H1 (cell line): ENCODE results near the gene PIAS3. TPM values are rescaled to one million over a fixed set of nuclear protein-coding genes. Genes with fewer than 3 reads are reported as not detected.

Experiments
- HDAC6 ChIP-seq: IDR thresholded peaks from one replicate; pipeline ENCODE4 v1.7.1; 2012; ENCODE audit warnings: low read depth, mild to moderate bottlenecking, inconsistent platforms, low read length, moderate library complexity
- JUND ChIP-seq: IDR thresholded peaks from 2 replicates; pipeline ENCODE4 v1.6.1; 2011; ENCODE audit warnings: mild to moderate bottlenecking, improper control_type of control experiment, low read length
- KDM1A ChIP-seq: fragments of 200-600, 300-600 bp; sonication (generic); IDR thresholded peaks from 2 replicates; pipeline ENCODE4 v1.7.1; 2016; ENCODE audit warnings: mild to moderate bottlenecking, low read length, borderline replicate concordance
- KDM5A ChIP-seq: fragments of 200-600 bp; IDR thresholded peaks from 2 replicates; pipeline ENCODE4 v1.7.1; 2012; ENCODE audit warnings: mild to moderate bottlenecking, low read length, inconsistent platforms, mixed read lengths
- NANOG ChIP-seq: IDR thresholded peaks from 2 replicates; pipeline ENCODE4 v1.6.1; 2011; ENCODE audit warnings: low read length, low read depth, mild to moderate bottlenecking, inconsistent platforms; ENCODE audit not compliant: insufficient read depth, poor library complexity, severe bottlenecking
- RBBP5 ChIP-seq: IDR thresholded peaks from 2 replicates; pipeline ENCODE4 v1.7.1; 2012; ENCODE audit warnings: low read depth, mild to moderate bottlenecking, inconsistent platforms, low read length, moderate library complexity, borderline replicate concordance
- SP4 ChIP-seq: IDR thresholded peaks from 2 replicates; pipeline ENCODE4 v1.6.1; 2012; ENCODE audit warnings: low read length, inconsistent platforms
- TCF12 ChIP-seq: IDR thresholded peaks from 2 replicates; pipeline ENCODE4 v1.6.1; 2011; ENCODE audit warnings: low read depth, mild to moderate bottlenecking, low read length
- polyA plus RNA-seq, 7 experiments: library from polyadenylated mRNA; depleted of rRNA in 3 of 7; stranded (reverse) in 5 of 7; unstranded in 2 of 7; fragments of >200 nt in 5 of 7; fragments of 200-250 nt in 2 of 7; gene quantifications; 1 replicate in 5 of 7; 2 replicates in 1 of 7; 4 replicates in 1 of 7; pipeline versions ENCODE4 v1.2.1 to v1.2.3, GENCODE V29; 2011 to 2013; ENCODE audit warnings: missing spikeins in 2 of 7, mixed read lengths in 2 of 7
- total RNA-seq: library from RNA; stranded (reverse); fragmentation: NEBNext Ultra II Directional; extraction: Animal tissue kit (Norgen Biotek cat#: 25700); gene quantifications from 2 replicates; pipeline ENCODE4 v1.2.1, GENCODE V29; 2021
- TF ChIP-seq, protein P1 (sequence below): fragments of 300-600 bp; sonication (generic); IDR thresholded peaks from 2 replicates; pipeline ENCODE4 v1.7.1; 2012; ENCODE audit warnings: low read length, moderate library complexity, mild to moderate bottlenecking, inconsistent platforms; ENCODE audit not compliant: insufficient replicate concordance
- TF ChIP-seq, protein P2 (sequence below): IDR thresholded peaks from 2 replicates; pipeline ENCODE4 v1.6.1; 2012; ENCODE audit warnings: inconsistent platforms

Gene PIAS3
- total and polyA plus RNA-seq, 2 of the 8 experiments (the other 6 are each of a cell fraction or from before 2014, with no cell fraction given) = 36.7 to 49.9 TPM

DNA sequence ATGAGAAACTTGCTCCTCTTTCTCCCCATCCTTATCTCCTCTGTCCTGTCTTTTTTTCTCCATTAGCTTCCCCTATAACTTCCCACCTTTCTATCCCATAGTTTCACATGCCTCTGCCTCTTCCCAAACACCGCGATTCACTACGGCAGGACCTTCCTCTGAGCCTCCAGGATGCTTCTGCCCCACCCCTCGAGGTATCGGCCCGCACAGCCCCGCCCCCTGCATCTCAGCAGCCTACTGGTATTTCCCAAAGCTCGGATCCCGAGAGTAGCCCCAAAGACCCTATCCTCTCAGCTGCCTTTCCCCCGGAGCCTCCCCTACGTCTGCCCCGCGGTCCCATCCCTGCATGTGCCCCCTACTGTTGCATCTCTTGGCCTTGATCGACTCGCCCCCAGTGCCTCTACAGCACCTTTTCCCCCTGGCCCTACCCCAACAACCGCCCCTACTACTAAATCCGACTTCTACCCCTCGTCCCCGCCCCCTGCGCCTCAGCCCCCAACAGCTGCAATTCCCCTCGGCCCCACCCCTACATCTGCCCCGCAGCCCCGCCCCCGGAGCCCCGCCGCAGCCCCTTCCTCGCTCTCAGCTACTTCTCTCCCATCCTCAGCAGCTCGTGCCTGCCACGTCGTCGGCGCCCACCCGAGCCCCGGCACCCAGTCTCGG is 512 bp downstream of the PIAS3 start (continued):
- TF ChIP-seq, protein P1, sequence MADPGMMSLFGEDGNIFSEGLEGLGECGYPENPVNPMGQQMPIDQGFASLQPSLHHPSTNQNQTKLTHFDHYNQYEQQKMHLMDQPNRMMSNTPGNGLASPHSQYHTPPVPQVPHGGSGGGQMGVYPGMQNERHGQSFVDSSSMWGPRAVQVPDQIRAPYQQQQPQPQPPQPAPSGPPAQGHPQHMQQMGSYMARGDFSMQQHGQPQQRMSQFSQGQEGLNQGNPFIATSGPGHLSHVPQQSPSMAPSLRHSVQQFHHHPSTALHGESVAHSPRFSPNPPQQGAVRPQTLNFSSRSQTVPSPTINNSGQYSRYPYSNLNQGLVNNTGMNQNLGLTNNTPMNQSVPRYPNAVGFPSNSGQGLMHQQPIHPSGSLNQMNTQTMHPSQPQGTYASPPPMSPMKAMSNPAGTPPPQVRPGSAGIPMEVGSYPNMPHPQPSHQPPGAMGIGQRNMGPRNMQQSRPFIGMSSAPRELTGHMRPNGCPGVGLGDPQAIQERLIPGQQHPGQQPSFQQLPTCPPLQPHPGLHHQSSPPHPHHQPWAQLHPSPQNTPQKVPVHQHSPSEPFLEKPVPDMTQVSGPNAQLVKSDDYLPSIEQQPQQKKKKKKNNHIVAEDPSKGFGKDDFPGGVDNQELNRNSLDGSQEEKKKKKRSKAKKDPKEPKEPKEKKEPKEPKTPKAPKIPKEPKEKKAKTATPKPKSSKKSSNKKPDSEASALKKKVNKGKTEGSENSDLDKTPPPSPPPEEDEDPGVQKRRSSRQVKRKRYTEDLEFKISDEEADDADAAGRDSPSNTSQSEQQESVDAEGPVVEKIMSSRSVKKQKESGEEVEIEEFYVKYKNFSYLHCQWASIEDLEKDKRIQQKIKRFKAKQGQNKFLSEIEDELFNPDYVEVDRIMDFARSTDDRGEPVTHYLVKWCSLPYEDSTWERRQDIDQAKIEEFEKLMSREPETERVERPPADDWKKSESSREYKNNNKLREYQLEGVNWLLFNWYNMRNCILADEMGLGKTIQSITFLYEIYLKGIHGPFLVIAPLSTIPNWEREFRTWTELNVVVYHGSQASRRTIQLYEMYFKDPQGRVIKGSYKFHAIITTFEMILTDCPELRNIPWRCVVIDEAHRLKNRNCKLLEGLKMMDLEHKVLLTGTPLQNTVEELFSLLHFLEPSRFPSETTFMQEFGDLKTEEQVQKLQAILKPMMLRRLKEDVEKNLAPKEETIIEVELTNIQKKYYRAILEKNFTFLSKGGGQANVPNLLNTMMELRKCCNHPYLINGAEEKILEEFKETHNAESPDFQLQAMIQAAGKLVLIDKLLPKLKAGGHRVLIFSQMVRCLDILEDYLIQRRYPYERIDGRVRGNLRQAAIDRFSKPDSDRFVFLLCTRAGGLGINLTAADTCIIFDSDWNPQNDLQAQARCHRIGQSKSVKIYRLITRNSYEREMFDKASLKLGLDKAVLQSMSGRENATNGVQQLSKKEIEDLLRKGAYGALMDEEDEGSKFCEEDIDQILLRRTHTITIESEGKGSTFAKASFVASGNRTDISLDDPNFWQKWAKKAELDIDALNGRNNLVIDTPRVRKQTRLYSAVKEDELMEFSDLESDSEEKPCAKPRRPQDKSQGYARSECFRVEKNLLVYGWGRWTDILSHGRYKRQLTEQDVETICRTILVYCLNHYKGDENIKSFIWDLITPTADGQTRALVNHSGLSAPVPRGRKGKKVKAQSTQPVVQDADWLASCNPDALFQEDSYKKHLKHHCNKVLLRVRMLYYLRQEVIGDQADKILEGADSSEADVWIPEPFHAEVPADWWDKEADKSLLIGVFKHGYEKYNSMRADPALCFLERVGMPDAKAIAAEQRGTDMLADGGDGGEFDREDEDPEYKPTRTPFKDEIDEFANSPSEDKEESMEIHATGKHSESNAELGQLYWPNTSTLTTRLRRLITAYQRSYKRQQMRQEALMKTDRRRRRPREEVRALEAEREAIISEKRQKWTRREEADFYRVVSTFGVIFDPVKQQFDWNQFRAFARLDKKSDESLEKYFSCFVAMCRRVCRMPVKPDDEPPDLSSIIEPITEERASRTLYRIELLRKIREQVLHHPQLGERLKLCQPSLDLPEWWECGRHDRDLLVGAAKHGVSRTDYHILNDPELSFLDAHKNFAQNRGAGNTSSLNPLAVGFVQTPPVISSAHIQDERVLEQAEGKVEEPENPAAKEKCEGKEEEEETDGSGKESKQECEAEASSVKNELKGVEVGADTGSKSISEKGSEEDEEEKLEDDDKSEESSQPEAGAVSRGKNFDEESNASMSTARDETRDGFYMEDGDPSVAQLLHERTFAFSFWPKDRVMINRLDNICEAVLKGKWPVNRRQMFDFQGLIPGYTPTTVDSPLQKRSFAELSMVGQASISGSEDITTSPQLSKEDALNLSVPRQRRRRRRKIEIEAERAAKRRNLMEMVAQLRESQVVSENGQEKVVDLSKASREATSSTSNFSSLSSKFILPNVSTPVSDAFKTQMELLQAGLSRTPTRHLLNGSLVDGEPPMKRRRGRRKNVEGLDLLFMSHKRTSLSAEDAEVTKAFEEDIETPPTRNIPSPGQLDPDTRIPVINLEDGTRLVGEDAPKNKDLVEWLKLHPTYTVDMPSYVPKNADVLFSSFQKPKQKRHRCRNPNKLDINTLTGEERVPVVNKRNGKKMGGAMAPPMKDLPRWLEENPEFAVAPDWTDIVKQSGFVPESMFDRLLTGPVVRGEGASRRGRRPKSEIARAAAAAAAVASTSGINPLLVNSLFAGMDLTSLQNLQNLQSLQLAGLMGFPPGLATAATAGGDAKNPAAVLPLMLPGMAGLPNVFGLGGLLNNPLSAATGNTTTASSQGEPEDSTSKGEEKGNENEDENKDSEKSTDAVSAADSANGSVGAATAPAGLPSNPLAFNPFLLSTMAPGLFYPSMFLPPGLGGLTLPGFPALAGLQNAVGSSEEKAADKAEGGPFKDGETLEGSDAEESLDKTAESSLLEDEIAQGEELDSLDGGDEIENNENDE = no peak
- TF ChIP-seq KDM5A = no peak
- no peak for TF ChIP-seq NANOG
- TF ChIP-seq, protein P2, sequence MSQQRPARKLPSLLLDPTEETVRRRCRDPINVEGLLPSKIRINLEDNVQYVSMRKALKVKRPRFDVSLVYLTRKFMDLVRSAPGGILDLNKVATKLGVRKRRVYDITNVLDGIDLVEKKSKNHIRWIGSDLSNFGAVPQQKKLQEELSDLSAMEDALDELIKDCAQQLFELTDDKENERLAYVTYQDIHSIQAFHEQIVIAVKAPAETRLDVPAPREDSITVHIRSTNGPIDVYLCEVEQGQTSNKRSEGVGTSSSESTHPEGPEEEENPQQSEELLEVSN = no peak
- TF ChIP-seq TCF12 = no peak
- TF ChIP-seq JUND = no peak
- no peak for TF ChIP-seq SP4
- TF ChIP-seq RBBP5 = no peak
- no peak for TF ChIP-seq HDAC6
- TF ChIP-seq KDM1A = no peak
